Stimulated activated CD8-positive, alpha-beta memory T cell treated with anti-CD3 and anti-CD28 coated beads, Interleukin-15, amount 100 ng/mL, for 4 hours (primary cell): ENCODE data around the gene TICAM1.
"Not testable (repeated sequence)": the region's sequence is repeated elsewhere in the genome, so short reads cannot be mapped to it uniquely, and the experiment has no call there.

Source experiments
- DNase-seq, 2 donors: peaks; one replicate each; pipeline ENCODE4 v3.0.0-alpha.2; 2020; ENCODE audit warnings: low read depth in 2 of 2

TICAM1 gene

DNA sequence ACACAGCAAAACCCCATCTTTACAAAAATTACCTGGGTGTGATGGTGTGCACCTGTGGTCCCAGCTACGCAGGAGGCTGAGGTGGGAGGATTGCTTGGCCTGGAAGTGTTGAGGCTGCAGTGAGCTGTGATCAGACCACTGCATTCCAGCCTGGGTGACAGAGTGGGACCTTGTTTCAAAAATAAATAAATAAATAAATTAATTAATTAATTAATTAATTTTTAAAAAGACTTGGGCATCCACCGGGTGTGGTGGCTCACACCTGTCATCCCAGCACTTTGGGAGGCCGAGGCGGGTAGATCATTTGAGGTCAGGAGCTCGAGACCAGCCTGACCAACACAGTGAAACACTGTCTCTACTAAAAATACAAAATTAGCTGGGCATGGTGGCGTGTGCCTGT is 26.4 kb downstream of the TICAM1 start:
- DNase-seq, result not testable (repeated sequence)

GRCh38 chr19:4803736-4804695 is 27.5 kb downstream of the TICAM1 start:
- peak in 1 of 2 donors; percentile 33 for DNase-seq

DNA sequence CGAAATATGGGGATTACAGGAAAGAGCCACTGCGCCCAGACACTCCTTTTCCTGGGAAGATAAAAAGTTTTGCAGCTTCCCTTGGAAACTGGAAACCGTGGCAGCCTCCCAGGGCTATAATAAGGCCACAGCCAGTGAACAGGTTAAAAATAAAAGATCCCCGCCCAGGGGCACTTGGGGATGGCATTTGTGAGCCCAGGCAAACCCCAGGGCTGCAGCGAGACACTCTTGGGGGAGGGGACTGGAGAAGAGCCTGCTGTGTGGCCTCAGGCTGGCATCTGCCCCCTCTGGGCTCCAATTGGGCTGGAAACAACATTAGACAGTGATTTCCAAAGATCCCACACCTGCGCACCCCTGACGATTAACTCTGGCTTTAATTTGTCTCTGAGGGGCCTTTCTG is 28.8 kb downstream of the TICAM1 start:
- DNase-seq, result no peak

- no peak for DNase-seq
These were observed 30.4 kb downstream of the TICAM1 start for GRCh38 chr19:4801085-4801619.

- no peak for DNase-seq
These were observed 30.9 kb downstream of the TICAM1 start for GRCh38 chr19:4800591-4801081.

DNA sequence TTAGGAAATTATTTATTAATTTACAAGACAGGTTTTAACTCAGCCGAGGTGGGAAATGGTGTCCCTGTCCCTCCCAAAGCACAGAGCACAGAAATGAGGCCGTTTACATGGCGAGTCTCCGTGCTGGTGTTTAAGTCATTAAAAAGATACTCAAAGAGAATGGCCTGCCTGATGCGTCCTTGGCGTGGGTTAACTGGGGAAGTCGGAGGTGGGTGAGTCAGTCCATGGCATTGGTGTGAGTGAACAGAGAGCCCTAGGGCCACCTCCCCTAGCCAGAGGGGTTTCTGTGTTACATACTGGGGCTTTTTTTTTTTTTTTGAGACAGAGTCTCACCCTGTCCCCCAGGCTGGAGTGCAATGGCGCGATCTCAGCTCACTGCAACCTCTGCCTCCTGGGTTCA is 36.1 kb downstream of the TICAM1 start:
- DNase-seq, result no peak

- no peak for DNase-seq
These were observed 36.5 kb downstream of the TICAM1 start for GRCh38 chr19:4794971-4795370.

- DNase-seq, result not testable (repeated sequence)
These were observed 38.2 kb downstream of the TICAM1 start for GRCh38 chr19:4793278-4793677.

DNA sequence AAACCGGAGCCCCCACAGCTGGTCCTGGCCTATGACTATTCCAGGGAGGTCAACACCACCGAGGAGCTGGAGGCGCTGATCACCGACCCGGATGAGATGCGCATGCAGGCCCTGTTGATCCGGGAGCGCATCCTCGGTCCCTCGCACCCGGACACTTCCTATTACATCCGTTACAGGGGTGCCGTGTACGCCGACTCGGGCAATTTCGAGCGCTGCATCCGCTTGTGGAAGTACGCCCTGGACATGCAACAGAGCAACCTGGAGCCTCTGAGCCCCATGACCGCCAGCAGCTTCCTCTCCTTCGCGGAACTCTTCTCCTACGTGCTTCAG is 38.7 kb downstream of the TICAM1 start:
- DNase-seq, result not testable (repeated sequence)

DNA sequence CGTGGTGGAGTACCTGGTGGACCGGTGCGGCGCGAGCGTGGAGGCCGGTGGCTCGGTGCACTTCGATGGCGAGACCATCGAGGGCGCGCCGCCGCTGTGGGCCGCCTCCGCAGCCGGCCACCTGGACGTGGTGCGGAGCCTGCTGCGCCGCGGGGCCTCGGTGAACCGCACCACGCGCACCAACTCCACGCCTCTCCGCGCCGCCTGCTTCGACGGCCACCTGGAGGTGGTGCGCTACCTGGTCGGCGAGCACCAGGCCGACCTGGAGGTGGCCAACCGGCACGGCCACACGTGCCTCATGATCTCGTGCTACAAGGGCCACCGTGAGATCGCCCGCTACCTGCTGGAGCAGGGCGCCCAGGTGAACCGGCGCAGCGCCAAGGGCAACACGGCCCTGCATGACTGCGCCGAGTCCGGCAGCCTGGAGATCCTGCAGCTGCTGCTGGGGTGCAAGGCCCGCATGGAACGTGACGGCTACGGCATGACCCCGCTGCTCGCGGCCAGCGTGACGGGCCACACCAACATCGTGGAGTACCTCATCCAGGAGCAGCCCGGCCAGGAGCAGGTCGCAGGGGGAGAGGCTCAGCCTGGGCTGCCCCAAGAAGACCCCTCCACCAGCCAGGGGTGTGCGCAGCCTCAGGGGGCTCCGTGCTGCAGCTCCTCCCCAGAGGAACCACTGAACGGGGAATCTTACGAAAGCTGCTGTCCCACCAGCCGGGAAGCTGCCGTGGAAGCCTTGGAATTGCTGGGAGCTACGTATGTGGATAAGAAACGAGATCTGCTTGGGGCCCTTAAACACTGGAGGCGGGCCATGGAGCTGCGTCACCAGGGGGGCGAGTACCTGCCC is 39.3 kb downstream of the TICAM1 start:
- DNase-seq, result not testable (repeated sequence)

- DNase-seq, result peak; percentile 95 to 99
These were observed 40.1 kb downstream of the TICAM1 start, which contains the start of gene FEM1A for GRCh38 chr19:4791183-4792018. TSS of gene FEM1A (plus strand) at chr19:4791734. CDS start at chr19:4791855, 121 bp downstream.

DNA sequence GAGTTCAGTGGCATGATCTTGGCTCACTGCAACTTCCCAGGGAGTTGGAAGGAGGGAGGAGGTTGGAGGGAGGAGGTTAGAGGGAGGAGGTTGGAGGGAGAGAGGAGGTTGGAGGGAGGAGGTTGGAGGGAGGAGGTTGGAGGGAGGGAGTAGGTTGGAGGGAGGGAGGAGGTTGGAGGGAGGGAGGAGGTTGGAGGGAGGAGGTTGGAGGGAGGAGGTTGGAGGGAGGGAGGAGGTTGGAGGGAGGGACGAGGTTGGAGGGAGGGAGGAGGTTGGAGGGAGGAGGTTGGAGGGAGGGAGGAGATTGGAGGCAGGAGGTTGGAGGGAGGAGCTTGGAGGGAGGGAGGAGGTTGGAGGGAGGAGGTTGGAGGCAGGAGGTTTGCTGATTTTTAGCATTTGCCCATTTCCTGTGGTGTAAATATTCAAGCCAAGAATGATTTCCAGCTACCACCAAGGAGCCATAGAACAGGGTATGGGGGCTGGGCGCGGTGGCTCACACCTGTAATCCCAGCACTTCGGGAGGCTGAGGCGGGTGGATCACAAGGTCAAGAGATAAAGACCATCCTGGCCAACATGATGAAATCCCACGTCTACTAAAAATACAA is 45.0 kb downstream of the TICAM1 start:
- DNase-seq, result not testable (repeated sequence)

GRCh38 chr19:4781801-4782200 is 49.7 kb downstream of the TICAM1 start:
- DNase-seq, result no peak

- DNase-seq, result no peak
These were observed 50.7 kb downstream of the TICAM1 start for GRCh38 chr19:4780860-4781259.

DNA sequence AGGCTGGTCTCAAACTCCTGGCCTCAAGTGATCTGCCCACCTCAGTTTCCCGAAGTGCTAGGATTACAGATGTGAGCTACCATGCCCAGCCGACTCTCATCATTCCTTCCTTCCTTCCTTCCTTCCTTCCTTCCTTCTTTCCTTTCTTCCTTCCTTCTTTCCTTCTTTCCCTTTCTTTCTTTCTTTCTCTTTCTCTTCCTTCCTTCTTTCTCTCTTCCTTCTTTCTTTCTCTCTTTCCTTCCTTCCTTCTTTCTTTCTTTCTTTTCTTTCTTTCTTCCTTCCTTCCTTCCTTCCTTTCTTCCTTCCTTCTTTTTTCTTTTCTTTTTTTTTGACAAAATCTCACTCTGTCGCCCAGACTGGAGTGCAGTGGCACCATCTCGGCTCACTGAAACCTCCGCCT is 53.4 kb downstream of the TICAM1 start:
- DNase-seq, result not testable (repeated sequence)

DNA sequence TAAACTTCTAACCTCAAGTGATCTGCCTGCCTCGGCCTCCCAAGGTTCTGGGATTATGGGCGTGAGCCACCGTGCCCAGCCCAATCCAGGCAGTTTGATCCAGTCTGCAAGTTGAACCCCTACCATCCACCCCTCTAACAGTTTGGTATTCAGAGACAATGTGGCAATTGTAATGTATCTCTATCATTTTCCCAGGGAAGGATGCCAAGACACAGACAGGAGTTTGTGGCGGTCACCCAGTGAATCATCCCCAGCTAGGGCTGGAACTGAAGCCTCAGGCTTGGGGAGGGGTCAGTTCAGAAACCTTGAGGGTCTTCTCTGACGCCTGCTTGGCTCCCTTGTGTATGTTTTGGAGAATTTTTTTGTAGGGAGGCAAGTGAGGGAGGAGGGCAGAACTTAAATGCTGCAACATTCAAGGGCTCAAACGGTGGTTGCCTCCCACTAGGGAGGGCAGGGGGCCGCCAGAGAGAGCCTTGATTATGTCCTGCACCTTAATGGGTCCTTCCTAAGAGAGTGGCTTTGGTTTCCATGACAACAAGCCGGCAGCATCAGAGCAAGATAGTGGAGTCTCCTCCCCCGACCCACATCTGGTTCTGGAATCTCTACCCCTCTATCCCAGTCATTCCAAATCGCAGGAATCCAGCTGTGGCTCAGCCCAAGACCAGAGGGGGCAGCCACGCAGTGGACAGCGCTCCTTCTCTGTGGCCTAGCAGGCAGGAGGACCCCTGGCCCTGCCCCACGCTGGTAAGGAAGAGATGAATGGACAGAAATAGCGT is 54.9 kb downstream of the TICAM1 start:
- no peak for DNase-seq

- DNase-seq, result no peak
These were observed 55.8 kb downstream of the TICAM1 start for GRCh38 chr19:4775627-4776152.

DNA sequence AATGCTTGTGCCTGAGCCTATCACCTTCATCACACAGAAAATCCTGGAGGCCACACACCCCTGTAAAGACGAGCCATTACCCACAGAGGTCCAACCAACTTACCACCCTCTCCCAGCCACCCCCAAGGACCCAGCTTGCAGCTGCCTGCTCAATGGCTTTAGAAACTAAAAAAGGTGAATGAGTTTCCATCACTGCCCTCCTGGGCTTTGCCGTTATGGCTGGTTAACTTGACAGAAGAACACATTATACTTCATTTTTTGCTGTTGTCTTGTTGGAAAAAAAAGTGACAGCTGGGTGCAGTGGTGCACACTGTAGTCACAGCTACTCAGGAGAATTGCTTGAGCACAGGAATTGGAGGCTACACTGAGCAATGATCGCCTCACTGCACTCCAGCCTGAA is 57.4 kb downstream of the TICAM1 start:
- no peak for DNase-seq

DNA sequence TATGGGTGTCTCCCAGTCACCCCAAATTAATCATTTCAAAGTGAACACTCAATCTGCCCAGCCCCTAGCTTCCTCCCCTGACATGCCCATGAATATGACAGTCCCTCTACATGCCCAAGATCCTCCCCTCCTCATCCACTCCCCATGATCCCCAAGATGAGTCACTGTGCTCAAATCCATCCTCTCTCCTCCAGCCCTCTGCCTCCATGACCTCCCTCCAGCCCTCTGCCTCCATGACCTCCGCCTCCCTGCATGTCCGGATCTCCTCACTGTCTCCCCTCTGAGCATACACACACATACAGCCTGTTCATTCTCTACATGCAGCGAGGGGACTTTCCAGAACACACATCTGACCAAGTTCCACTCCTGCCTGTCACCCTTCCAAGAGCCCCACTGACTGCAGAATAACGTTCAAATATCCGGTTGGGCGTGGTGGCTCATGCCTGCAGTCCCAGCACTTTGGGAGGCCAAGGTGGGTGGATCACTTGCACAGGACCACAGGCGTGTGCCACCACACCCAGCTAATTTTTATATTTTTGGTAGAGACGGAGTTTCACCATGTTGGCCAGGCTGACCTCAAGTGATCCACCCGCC is 58.4 kb downstream of the TICAM1 start:
- DNase-seq, result no peak
